ENCODE results near the gene ITPRID1. TPM values are rescaled to one million over a fixed set of nuclear protein-coding genes. Genes with fewer than 3 reads are reported as not detected.

The ITPRID1 gene
- total RNA-seq, 1 donor from 2014 or later = not detected

DNA sequence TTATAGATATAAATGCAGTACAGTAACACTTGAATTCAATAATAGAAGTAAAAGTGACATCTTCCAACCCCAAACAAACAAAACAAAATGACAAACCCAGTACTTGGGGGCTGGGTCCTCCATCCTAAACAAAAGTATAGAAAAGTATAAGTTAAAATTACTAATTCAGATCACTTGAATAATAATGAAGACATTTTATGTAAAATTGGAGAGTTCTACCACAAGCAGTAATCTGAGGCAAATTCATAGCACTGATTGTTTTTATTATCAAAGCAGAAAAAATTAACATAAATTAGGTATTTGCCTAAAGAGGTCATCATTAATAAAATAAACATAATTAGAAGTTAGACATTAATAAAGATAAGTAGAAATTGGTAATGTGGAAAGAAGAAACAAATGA lies 81.5 kb downstream of the ITPRID1 start:
- DNase-seq (ENCODE audit: low spot score) = no peak
- intact Hi-C loops (cut with DNase I) = no loop called here

DNA sequence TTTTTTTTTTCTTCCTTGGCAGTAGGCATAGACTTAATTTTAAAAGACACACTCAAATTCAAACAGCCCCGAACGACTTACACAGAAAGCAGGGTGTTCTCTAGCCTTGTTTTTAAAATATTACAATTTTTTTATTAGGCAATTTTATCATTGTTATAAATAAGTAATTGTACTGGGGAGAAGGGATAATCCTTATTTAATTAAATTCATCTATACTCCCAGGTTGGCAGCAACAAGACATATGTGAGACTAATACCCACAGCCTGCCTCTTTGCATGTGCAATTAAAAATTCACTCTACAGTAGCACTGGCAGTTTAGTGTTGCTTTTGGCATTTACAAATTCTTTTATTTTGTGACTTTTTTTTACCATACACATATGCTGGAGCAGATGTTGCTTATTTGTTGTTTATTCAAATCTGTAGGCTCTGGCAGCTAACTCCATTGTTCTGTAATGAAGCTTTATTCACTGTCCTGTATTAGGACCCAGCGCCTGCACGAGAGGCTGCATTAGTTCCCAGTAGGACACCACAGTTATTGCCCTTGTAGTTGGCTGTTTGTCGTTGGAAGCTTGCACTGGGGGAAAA lies 88.2 kb downstream of the ITPRID1 start:
- intact Hi-C loops (cut with DNase I) = no loop called here
- DNase-seq (ENCODE audit: low spot score) = no peak

DNA sequence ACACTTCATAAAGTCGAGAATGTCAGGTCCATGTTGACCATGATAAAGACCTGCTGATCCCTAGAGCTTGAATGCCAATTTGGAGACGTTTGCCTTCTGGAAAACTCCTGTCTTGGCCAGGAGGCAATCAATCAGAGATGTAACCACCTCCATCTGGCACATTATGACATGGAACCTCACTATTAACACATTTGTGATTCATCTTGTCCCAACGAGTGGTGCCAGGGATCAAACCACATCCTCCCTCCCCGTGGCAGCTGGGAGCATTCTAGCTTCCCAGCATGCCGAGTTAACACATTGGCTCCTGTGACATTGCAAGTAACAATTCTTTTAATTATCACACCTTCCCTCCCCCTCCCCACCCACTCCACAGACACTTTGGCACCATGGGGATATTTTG lies 89.2 kb downstream of the ITPRID1 start:
- intact Hi-C loops (cut with DNase I) = no loop called here
- no peak for DNase-seq (ENCODE audit: low spot score)

DNA sequence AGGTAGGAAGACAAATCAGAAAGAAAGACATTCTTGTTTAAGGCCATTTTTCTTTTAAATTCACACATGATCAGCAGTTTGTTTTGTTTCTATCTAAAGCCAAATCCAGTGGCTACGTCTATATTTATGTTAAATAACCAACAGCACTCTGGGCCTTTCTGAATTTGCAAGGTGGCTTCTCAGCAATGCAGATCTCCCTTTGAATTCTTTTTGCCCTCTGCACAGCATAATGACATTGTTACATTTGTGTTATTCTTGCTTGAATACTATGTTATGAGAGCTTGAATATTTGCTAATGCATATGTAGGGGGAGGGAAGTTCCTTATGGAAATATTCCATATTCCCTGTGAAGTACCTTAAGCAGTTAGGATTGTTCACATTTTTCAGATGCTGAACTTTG lies 99.7 kb downstream of the ITPRID1 start:
- intact Hi-C loops (cut with DNase I) = no loop called here
- no peak for DNase-seq (ENCODE audit: low spot score)

DNA sequence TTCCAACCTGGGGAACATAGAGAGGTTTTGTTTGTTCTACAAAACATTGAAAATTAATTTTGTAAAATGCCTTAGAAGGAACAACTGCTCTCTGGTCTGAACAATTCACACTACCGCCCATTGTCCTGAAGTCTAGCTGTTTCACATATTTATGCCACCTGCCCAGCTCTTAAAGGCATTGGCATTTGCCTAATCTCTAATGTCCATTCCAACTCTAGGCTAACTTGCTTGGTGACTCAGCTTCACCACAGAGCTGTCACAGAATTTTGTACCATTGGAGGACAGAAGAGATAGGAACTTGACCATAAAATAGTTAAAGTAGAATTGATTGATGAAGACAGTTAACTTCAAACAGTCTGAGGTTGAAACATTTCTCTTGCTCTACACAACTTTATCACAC lies 119.6 kb downstream of the ITPRID1 start:
- intact Hi-C loops (cut with DNase I) = loop anchor here (2.0 kb wide), 1 partner anchor 499 kb away; no protein-coding TSS in a partner anchor
- DNase-seq (ENCODE audit: low spot score) = no peak

DNA sequence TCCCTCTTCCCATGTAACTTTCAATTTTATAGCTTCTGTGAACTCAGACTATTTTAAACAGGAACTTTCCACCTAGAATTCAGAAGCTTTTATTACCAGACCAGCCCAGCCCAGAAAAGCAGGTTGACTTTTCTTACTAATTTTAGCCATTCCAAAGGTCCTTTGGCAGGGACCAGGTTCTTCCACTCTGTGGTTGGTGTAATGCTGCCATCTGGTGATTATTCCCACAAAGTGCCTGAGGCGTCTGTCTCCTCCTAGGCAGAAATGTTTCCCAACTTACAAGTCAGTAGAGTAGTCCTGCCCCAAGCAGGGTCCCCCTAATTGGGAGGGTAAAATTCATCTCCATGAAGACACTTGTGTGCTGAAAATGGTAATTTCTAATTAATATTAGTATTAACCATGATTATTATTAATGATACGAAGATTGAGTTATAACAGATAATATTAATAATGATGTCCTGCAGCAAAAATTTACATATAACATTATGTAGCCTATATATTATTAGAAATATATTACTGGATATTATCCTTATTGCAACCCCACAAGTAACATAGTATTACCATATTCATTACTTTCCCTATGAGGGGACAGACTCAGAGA lies 120.1 kb downstream of the ITPRID1 start:
- intact Hi-C loops (cut with DNase I) = loop anchor here (2.0 kb wide), 2 partner anchors 189 to 499 kb away; no protein-coding TSS in a partner anchor
- DNase-seq (ENCODE audit: low spot score) = no peak

DNA sequence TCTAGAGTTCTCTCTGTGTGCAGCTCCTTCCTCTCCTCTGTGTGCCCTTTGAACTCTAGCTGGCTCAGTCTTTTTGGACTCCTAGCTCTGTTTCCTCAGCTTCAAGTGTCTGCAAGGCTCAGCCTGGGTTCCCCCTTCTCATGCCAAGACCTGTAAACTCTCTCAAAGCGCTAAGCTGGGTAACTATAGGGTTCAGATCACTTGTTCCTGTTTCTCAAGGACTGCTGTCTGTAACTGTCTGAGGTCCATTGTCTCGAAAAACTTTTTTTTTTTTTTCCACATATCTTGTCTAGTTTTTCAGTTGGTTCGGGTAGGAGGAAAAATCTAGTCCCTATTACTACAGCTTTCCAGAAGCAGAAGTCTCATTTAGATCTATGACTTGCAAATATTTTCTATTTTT lies 126.5 kb downstream of the ITPRID1 start:
- no peak for DNase-seq (ENCODE audit: low spot score)
- intact Hi-C loops (cut with DNase I) = no loop called here

DNA sequence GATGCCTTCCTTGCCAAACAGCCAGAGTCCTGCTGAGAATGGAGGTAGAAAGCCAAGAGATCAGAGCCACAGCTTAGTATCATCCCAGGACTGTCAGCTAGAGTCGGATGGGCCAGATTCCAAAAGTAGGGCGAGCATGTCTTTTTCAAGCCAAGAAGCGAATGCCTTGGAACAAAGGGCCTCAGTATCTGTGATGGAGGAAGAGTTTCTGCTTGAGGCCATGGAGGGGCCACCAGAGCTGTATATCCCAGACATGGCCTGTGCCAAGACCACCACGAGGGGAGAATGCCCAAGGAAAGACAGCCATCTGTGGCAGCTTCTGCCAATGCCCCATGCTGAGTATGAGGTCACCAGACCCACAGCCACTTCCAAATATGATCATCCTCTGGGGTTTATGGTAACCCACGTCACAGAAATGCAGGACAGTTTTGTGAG lies 128.8 kb downstream of the ITPRID1 start:
- no peak for DNase-seq (ENCODE audit: low spot score)
- intact Hi-C loops (cut with DNase I) = no loop called here

DNA sequence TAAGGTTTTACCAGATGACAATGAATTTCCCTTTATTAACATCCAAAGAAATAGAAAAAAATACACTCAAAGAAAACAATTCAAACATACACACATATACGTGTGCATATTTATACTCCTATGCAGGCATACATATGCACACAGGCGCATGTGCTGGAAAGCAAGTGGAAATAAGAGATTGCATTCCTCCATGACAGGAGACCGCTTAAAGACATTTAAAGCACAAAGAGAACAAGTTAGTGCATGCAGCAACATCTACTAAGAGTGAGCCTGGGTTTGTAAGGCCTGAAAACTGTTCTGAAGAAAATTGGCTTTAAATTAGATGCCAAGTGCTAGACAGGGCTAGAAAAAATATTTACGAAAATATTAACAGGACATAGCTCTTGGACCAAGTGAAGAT lies 133.1 kb downstream of the ITPRID1 start:
- no peak for DNase-seq (ENCODE audit: low spot score)
- intact Hi-C loops (cut with DNase I) = no loop called here

DNA sequence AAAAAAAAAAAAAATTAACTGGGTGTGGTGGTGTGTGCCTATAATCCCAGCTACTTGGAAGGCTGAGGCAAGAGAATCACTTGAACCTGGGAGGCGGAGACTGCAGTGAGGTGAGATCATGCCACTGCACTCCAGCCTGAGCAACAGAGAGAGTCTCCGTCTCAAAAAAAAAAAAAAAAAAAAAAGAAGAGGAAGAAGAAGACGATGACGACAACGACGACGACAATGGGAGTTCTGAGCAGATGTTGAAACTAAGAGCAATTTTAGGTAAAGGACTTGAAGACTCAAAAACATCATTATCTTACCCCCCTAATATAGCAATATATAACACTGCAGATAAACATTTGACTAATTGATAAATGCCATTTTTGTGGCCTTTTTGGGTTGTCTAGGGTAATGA lies 133.6 kb downstream of the ITPRID1 start:
- intact Hi-C loops (cut with DNase I) = no loop called here
- DNase-seq (ENCODE audit: low spot score) = no peak

DNA sequence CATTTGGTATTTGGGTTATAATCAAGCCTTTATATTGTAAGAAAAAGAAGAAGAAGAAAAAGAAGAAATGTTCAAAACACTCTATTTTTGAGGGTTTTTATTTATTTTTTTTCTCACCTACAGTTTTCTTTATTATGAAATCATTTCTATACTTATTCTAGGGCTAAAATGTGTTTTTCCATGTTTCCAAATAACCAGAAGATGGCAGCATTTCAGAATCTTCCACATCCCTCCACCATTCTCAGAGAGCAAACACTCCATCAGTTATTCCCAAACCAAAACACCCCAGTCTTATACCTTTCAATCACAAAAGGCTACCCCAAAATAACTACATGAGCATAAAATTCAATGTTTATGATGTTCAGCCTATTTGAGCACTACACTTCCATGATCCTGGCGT lies 134.4 kb downstream of the ITPRID1 start:
- intact Hi-C loops (cut with DNase I) = loop anchor here (2.0 kb wide), 1 partner anchor 87 kb away; no protein-coding TSS in a partner anchor
- no peak for DNase-seq (ENCODE audit: low spot score)

DNA sequence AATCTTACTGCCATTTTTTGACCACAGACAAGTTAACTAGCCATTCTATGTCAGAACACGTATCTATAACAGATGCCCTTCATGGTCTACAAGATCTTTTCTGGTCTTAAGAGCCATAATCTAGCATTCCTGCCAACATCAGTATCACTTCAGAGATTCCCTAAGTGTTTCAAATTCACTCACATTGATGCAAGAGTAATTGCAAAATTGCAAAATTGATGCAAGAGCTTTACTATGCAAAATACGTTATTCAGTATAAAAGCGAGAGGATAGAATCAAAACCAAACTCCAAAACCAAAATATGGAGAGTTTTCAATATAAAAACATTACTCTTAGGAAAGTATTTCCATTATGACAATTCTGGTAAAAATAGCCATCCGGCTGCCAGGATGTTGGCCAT lies 135.0 kb downstream of the ITPRID1 start:
- DNase-seq (ENCODE audit: low spot score) = no peak
- intact Hi-C loops (cut with DNase I) = loop anchor here (2.0 kb wide), 1 partner anchor 86 kb away; no protein-coding TSS in a partner anchor

DNA sequence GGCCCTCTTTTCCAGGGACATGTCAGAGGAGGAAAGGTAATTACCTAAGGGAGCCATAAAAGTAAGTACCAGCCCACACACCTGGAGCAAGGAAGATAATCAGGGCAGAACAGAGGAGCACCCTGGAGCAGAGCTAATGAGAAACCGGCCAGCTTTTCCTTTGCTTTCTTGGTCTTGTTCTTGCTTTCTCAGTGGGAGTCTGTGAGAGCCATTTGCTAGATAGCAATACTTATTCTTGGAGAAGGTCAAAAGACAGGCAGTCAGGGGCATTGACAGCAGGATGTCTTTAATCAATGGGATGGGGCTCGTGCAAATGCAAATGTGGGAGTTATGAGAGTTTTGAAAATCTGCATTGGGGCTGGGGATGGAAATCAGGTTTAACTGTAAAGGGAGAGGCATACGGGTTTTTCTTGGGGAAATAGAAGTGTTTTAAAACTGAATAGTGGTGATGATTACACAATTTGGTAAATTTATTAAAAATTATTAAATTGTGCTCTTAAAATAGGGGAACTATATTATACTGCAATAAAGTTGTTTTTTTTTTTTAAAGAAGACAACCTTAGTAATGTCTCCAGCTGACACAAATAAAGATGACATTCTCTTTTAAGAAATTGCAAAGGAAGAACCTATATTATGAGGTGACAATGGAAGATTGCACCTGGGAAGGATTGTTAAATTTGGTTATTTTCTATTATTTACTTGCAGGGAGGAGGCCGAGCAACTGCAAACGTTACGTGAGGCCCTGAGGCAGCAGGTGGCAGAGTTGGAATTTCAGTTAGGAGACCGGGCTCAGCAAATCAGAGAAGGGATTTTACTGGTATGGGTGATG lies 137.6 kb downstream of the ITPRID1 start:
- intact Hi-C loops (cut with DNase I) = no loop called here
- DNase-seq (ENCODE audit: low spot score) = no peak

DNA sequence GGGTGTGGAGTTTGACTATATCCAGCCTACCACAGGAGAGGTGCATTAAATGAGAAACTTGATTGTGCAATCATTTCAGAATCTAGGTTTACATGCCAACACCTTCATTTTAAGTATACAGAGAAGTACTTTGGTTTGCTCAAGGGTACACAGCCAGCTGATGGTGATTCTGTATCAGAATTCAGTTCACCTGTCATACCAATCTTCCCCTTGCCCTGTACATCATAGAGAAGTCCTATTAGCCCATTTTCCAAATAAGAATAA lies 138.1 kb downstream of the ITPRID1 start:
- DNase-seq (ENCODE audit: low spot score) = no peak
- intact Hi-C loops (cut with DNase I) = no loop called here

DNA sequence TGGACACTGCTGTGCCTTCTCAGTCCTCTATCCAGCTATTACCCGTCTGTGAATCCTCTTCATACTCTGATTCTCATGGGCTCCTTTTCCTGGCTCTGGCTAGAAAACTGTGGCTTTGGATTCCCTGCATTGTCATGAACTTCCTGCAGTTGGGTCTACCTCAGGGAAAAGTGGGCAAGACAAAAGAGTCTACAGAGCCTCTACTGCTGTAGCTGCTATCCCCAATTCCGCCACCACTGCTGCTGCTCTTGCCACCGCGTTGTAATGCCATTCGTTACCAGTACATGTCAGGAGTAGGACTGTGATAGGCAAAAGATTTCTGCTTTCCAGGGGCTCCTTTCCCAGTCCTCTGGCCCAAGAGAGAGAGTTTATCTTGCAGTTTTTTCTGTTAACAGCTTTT lies 149.2 kb downstream of the ITPRID1 start:
- intact Hi-C loops (cut with DNase I) = no loop called here
- no peak for DNase-seq (ENCODE audit: low spot score)

DNA sequence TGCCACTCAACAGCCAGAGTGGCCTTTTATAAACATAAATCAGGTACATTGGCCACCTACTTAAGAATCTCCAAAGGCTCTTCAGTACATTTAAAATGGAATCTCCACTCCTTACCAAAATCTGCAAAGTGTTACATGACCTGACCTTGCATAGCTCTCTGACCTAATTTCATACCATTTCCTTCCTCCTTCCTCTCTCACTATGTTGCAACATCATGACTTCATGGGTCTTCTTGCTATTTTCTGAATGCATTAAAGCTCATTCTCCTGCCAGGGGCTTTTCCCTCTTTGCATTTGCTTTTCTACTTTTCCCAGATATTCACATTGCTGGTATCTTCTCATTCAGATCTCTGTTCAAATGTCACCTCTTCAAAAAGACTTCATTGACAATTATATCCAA lies 151.0 kb downstream of the ITPRID1 start:
- DNase-seq (ENCODE audit: low spot score) = no peak
- intact Hi-C loops (cut with DNase I) = no loop called here

DNA sequence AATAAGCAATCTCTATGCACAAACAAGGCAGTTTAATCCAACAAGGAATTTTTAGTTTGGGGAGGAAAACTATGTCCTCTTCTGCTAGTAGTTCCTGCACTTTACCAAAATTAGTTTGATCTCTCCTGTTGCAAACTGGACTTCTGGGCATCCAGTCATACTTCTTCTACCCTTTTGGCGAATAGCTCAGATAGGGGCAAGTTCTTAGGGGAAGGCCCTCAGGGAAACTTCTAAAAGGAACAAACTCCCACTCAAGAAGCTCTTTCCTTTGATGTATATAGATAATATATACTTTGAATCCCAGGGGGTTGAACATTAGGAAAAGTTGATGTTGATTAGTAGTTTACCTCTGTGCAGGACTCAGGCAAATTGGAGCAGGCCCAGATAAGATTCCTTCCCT lies 151.7 kb downstream of the ITPRID1 start:
- intact Hi-C loops (cut with DNase I) = no loop called here
- no peak for DNase-seq (ENCODE audit: low spot score)

DNA sequence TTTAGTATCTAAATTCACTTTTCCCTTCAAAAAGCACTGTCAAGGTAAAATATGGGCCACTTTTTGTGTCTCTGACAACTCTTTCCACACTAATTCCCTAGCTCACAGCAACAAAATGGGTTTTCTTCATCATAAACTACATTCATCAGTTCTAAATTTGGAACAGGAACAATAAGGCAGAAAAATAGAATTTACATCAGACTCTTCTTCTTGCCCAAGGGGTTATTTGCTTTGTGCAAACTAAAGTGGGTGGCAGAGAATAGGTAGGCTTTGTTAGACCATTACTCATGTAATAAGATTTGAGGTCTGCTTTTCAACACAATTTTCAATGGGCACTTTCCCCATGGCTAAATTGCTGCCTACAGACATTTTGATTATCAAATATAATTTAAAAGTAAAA lies 155.6 kb downstream of the ITPRID1 start:
- intact Hi-C loops (cut with DNase I) = no loop called here
- no peak for DNase-seq (ENCODE audit: low spot score)

DNA sequence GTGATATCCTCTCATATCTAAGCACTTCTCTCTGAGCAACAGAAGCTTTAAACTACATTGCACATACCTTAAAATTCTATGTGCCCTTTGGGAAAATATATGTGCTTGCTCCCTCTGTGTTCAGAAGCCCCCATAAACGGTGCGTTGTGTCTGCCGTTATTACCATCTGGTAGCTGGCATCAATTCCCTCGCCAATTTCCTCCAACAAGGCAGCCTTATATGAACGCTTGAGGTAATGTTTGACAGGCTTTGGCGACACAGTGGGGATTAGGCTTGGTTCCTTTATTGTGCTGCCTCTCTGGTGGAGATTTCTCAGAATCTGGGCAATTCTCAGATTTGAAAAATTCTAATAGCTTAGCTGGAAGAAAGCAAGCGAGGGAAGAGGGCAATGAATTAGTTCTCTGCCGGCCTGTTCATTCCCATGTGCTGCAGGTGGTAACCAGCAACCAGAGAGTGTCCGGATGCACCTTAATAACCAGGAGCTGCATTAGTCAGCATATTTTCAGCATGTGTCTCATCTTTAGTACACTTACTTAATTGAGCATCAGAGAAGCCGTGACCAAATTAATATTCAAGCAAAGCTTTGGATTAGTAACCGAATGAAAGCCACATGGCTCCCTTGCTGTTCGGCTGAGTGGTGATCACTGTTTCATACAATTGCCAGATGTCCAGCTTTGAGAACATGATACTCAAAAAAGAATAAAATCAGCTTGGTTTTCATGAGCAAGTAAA lies 165.8 kb downstream of the ITPRID1 start:
- no peak for DNase-seq (ENCODE audit: low spot score)
- intact Hi-C loops (cut with DNase I) = no loop called here

DNA sequence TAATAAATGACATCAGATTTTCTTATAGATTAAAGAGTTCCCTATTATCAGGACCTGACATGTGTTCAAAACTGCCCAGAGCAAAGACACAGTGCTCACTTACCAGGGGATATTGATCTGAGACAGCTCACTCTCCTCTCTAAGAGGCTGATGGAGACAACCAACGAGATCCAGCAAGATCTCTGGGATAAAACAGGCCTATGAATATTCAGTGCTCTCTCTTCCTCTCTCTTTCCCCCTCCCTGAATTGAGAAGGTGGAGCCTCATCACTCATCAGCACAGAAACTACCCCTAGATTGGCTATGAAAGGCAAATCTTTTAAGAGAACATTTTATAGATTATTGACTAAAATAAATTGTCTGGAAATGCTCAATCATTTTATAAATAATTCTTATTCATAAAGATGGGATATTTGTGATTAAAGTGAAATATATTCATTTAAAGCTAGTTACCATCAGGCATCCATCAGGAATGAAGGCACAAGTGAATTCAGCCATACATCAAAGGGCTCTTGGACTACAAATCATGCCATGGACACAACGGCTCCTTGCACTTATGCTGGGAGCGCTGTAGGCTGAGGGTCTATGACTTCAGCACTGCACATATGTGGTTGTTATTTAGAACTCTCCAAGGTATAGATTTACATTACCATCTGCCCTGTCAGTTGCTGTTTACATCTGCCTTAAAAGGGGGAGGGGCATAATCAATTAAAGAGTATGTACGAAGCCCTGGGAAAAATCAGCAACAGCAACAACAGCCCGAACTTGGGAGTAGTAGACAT lies 169.7 kb downstream of the ITPRID1 start:
- DNase-seq (ENCODE audit: low spot score) = no peak
- intact Hi-C loops (cut with DNase I) = no loop called here

Measured in cardiac septum (tissue), 1 donor.